Ecto neural progenitor cell (in vitro differentiated cells): ENCODE measurements around the gene MRTFA.
"Not testable (repeated sequence)": the region's sequence is repeated elsewhere in the genome, so short reads cannot be mapped to it uniquely, and the experiment has no call there.

Experiments
- DNase-seq: peaks from one replicate; pipeline ENCODE4 v3.0.0-alpha.2; 2018; ENCODE audit warnings: low spot score

Gene MRTFA

DNA sequence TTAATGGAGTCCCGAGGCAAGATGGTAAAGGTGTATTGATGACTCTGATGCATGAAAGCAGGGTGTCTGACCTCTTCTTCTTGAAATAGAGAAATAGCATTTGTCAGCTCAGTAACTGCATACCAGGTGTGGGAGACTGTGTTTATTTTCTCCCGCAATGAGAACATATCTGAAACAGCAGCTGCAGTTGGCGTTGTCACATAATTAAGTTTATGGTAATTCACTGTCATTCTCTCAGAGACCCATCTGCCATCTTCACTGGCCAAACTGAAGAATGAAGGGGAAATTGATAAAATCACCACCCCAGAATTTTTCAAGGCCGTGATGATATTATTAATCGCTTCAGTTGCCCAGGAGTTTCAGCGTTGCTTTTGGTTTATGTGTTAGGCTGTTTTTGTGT lies 22.6 kb upstream of the MRTFA start:
- no peak for DNase-seq

DNA sequence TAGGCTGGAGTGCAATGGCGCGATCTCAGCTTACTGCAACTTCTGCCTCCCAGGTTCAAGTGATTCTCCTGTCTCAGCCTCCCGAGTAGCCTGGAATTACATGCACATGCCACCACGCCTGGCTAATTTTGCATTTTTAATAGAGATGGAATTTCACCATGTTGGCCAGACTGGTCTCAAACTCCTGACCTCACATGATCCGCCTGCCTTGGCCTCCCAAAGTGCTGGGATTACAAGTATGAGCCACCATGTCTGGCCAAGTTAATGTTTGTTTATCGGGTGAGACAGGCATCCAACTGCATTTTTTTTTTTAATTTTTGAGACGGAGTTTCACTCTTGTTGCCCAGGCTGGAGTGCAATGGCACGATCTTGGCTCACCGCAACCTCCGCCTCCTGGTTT lies 20.1 kb upstream of the MRTFA start:
- DNase-seq: not testable (repeated sequence)

DNA sequence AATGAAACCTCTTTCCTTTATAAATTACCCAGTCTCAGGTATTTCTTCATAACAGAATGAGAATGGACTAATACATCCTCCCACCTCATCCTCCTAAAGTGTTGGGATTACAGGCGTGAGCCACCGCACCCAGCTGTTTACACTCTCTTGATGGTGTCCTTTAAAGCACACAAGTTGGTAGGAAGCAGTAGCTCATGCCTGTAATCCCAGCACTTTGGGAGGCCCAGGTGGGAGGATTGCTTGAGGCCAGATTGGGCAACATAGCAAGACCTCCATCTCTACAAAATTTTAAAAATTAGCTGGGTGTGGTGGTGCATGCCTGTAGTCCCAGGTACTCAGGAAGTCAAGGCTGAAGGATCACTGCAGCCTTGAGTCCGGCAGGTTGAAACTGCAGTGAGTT lies 19.4 kb upstream of the MRTFA start:
- DNase-seq: not testable (repeated sequence)

DNA sequence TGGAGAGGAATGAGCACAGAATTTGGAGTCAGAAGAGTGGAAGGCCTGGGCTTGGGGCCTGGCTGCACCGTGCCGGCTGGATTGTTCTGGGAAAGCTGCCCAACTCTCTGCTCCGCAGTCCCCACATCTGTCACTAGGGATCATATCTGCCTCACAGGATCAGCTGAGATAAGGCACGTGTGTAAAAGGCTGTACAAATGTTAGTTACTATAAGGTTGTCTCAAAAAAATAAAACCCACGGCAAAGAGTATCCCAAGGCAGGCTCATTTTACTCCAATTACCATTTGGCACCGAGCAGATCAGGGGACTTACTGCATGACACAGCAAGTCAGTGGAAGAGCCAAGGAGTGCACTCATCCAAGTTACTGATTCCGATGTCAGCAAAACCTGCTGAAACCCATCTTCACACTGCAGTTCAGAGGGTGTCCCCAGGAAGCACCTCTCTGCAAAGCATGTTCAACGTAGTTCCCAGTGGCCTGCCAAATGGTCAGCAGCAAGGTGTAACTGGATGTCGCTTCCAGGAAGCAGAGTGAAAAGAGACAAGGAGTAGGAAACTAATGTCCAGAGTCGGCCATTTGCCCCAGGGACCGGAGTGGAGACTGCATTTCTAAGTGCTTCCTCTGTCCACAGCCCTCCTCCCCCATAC lies 18.1 kb upstream of the MRTFA start:
- no peak for DNase-seq

DNA sequence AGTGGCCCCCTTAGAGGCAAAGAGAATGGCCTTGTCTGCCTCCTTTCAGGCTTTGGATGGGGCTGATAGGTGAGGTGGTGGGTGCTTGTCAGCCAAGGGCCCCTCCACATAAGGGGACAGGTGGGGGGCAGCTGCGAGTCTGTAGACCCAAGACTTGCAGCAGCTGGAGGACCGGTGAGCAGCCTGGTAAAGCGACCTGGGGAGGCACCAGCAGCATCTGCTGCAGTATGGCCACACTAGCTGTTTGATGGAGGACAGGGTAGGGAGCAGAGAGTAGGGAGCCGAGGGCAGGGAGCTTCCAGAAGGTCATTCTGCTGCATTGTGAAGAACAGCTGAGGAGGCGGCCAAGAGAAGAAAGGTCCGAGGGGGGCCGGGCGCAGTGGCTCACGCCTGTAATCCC lies 16.8 kb upstream of the MRTFA start:
- no peak for DNase-seq

DNA sequence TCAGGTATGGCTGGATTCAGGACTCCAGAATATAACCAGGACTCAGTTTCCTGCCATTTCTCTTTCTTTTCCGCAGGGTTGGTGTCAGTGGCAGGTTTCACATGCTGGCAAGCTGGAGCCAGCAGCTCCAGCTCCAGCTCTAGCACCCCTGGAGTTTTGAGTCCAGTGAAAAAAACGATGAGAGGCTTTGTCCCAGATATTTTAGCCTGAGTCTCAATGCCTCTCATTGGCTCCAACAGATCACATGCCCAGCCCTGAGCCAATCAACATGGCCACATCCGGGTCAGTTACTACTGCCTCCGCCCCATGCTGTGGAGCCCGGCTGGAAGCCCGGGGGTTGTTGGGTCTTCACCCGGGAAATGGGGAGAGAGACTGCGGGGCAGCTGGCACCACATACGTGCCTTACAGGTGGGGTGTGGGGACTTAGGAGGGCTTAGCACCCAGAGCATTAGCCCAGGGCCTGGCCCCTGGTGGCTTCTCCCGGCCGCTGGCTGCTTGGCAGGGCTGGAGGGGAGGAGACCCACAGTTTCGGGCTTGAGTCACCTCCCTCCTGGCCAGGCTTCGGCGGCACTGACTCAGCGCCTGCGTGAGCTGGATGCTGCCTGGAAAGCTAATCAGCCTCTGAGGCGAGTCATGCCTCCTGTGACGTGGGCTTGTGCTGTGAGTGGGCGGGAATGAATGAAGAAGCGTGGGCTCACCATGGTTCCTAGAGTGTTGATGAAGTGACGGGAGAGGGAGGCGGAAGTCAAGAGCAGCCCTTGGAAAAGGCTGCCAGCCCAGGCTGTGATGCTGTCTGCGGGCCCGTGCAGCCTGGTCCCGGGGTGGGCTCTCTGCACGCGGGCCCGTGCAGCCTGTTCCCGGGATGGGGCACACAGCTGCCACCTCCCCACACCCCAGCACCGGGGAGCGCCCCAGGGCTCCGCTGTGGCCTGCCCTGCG lies 15.3 kb upstream of the MRTFA start:
- DNase-seq: peak; percentile 86

DNA sequence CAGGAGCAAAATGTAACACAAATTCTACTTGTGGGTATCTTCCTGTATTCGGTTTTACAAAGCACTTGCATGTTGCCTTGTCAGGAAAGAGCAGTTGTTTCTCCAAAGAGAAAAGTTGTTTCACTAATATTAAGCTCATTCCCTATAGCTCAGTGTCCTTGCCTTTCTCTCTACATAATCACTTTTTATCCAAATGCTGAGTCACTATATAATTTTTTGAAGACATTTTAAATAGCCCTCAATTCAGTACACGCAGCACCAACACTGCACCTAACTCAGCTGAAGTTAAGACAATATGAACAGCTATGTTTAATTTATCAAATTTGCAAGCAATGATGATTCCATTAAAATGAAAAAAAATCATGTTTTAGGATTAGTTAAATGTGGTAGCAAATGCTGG lies 14.5 kb upstream of the MRTFA start:
- DNase-seq: no peak

DNA sequence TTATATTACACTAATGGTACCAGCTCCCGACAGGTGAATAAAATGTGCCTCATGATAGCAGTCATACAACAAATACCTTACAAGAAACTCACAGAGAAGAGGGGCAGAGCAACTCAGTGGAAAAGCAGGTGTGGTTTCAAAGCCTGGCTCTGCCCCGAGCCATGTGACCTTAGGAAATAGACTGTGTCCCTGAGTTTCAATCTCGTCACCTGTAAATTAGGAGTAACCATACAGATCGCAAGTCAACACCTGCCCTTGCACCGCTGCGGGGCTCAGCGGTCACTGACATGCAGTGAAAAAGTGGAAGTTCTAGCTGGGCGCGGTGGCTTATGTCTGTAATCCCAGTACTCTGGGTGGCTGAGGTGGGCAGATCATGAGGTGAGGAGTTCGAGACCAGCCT lies 11.9 kb upstream of the MRTFA start:
- DNase-seq: no peak

DNA sequence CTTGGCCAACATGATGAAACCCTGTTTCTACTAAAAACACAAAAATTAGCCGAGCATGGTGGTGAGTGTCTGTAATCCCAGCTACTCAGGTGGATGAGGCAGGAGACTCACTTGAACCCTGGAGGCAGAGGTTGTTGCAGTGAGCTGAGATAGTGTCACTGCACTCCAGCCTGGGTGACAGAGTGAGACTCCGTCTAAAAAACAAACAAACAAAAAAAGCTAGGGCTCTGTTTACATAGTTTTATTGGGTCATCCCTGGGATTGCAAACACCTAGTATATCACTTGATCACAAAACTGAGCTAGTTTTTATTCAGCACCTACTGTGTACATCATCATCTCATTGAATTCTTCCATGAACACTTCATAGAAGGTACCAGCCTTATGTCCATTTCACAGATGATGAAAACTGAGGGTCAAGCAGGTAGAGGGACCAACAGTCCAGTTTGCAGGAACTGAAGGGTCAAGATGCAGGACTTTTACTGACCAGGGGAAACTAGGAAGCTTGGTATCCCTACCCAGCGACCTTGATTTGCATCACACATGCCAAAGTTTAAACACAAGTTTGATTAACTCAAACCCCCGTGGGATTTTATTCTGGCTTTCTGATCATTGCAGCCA lies 9.2 kb upstream of the MRTFA start:
- no peak for DNase-seq

DNA sequence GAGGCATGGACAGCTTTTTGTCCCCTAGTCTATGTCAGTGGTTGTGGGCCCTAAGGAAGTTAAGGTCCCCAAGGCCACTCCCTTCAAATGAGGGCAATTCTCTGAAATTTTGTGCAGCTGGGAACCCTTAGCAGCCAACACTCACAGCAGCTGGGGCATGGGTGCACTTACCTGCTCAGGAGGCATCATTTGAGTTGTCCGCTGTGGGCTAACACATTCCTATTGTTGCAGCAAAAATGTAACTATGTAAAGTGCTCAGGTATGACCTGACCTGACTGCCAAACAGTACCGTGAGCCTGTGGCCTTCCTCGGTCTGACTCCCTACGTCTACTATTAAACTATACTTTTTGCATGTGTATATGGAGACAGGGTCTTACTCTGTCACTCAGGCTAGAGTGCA lies 5.8 kb upstream of the MRTFA start:
- DNase-seq: no peak

DNA sequence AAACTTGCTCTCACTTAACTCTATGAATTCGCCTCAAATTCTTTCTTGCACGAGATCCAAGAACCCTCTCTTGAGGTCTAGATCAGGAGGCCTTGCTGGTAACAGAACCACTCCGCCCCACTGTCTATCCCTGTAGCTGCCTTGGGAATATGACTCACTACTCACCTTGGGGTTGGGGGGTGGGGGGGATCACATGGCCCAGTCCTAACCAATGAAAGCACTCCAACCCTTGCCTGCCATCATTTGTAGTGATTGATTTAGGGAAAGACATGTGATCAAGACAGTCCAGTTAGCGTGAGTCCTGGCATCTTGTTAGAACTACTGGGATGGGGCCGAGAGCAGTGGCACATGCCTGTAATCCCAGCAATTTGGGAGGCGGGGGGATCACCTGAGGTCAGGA lies 4.8 kb upstream of the MRTFA start:
- DNase-seq: no peak

DNA sequence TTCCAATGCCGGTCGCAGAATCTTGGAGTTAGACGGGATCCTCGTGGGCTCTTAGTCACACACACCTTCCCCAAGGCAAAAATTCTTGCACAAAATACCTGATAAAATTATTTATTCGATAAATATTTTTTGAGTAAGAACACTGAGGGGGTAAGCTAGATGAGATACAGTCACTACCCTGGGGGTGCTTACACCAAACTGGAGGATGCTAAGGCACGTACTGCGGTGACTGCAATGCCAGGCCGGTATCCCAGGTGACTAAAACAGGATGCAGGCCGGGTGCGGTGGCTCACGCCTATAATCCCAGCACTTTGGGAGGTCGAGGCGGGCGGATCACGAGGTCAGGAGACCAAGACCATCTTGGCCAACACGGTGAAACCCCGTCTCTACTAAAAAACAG lies 1.7 kb upstream of the MRTFA start:
- no peak for DNase-seq

DNA sequence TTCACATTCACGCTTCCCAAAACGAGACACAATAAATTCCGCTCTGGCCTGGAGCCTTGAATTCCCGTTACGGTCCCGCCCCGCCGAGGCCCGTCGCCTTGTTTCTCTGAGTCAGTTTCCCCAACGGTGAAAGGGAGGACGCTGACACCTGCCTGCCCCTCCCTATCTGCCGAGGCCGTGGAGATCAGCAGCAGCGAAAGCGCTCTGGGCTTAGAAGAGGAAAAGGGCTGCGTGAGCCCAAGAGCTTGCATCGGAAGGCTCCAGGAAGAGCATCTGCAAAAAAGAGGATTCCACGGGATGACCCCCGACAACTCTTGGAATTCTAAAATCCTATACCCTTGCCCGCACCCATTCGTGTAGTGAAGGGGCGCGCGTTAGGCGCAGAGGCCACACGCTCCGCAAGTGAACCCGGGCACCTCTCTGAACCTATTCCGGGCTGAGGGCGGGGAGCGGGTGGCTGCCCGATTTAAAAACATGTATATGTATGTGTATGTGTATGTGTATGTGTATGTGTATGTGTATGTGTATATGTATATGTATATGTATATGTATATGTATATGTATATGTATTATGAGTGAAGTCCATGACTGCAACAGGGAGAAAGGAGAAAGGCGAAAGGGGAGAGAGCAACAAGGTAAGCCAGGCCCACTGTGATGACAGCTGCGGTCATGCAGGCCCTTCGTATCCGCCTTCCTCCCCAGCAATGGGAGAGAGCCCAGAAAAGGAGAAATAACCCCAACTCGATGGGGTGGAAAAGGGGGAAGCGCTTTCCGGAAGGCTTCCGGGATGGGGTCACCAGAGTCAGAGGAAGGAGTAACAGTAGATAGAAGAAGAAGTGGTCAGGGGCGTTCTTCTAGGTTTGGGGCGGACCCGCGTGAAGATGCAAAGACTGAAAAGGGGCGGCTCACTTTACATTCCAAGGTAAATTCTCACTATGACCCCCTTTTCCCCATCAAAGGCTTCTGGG lies 948 bp upstream of the MRTFA start:
- no peak for DNase-seq

DNA sequence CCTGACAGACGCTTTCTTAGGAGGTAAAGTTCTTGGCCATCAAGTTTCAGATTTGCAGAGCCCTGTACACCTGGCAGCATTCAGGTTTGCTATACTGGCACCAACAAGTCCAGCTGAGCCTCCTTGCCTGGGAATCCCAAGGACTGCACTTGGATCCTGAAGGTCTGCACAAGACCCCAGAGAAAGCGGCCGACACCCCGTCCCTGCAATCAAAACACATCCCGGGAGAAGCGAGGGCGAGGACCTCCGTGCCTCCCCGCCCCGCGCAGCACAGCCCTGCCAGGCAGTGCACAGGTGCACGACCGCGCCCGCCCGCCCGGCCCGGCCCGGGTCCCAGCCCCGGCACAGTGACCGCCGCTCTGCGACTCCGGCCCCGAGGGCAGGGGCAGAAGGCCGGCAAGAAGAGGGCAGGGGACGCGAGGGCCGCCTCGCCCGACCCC lies 559 bp downstream of the MRTFA start:
- DNase-seq: no peak

DNA sequence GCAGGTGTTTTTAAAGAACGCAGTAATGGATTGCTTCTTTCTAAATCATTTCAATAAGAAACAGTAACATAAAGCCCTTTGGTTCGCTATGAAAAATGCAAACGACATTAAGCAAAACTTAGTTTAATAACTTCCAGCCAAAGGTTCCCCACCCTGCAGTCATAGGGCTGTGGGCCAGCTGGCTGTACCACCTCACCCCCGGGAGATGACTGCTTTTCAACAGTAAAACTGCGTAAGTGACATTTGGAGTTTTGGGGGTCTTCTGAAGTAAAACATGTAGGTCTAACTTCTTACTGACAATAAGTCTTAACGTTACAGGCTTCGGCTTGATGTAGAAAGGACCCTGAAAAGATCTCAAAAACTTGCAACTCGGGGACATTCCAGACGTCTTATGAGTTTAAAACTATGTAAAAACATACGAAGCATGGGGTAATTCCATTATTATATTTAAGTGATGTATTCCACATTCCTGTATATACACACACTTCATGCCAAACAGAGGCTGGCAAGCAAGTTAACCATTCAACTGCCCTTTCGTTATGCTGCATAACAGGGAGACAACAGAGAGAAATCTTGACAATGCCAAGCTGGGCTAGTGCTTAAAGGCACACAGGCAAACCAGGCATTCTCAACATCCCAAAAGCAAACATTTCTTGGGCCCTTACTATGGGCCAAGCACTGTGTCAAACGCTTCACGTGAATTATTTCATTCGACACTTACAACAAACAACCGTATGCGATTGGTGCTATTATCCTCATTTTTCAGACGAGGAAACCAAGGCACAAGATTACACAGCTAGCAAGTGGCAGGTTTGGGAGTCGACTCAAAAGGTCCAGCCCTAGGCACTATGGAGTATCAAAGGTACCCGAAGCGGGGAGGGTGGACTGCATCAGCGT lies 1.2 kb downstream of the MRTFA start:
- DNase-seq: no peak

DNA sequence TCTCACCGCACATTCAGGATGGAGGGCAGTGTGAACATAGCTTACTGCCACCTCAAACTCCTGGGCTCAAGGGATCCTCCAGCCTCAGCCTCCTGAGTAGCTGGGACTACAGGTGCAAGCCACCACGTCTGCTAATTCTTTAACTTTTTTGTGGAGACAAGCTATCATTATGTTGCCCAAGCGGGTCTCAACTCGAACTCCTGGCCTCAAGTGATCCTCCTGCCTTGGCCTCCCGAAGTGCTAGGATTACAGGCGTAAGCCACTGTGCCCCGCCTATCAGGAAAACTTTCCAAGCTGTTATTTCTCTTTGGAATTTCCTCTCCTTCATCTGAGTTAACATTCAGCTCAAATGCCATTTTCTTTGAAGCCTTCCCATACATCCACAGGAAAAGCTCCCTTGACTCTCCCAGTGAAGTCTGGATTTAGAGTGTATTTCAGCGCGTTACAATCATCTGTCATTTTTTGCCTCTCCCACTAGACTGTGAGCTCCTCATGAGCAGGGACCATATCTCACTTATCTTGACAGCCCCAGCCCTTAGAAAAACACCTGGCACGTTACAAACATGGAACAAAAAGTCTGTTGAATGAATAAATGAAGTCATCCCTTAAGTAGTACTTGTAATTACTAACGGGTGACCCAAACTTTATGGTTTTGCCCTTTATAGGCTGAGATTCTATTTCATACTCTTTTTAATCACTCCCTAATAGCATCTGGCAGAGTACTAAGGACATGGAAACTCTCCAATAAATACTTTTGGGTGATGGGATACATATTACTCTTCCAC lies 2.2 kb downstream of the MRTFA start:
- no peak for DNase-seq

DNA sequence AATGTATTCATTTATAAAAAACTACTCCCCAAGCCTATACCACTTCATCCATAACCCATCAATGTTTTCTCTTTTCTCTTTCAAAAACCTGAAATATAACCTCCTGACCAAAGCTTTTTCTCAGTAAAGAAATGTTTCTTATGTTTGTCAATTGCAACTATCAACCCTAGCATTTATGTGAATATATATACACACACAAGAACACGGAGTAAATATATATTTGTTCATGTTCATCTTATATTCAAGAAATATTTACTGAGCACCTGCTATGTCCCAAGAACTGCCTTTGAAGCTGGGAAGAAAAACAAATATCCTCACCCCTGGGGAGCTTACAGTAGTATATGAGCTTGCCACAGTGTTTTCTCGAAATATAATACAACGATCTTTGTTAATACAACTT lies 3.5 kb downstream of the MRTFA start:
- no peak for DNase-seq

DNA sequence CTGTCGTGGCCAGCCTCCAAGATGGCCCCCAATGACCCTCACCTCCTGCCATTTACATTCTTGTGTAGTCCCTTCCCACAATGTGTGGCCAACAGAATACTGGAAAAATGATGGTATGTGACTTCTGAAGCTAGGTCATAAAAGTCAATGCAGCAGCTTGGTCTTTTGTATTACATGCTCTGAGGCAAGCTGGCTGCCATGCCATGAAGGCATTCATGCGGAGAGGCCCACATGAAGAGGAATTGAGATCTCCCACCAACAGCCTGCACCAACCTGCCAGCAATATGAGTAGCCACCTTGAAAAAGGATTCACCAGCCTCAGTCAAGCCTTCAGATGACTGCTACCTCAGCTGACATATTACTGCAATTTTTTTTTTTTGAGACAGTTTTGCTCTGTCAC lies 4.6 kb downstream of the MRTFA start:
- no peak for DNase-seq

DNA sequence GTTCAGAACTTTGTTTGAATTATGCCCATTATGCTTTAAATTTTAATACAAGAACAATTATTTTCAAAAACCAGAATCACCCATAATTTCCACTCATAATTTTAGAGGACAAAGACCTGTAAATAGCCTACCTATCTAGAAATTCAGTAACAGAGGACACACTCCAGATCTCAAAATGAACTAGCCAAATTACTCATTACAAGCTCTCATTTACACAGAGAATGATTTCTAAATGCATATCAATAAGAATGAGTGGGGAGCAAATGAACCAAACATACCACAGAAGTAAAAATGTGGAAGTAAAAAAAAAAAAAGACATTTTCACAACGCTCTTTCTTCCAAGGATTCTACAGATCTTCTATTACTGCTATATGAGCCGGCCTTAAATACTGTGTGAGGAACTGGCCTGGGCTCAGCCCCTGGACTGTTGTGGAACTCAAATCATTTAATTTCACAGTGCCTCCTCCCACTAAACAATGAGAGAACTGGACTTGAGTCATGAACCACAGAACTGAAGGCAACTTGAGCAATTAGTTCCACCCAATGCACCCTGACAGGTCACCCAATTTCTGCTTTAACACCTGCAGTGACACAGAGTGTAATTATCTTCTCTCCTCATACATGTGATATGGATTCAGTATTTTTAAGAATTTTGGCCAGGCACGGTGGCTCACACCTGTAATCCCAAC lies 8.0 kb downstream of the MRTFA start:
- DNase-seq: no peak
